Stomach (tissue), 4 donors: ENCODE measurements around the gene BCL2L12.

Source experiments
- CTCF ChIP-seq, 7 experiments: fragments of 450-650 bp in 4 of 7; fragments of 200-600 bp in 3 of 7; sonication (generic) in 3 of 7; IDR thresholded peaks; one replicate each; pipeline ENCODE4 v1.5.1; 2016 to 2019; ENCODE audit warnings: antibody characterized with exemption in 7 of 7, control low read depth in 2 of 7, mild to moderate bottlenecking in 1 of 7
- EP300 ChIP-seq: sonication (generic); formaldehyde crosslinking; IDR thresholded peaks from one replicate; pipeline ENCODE4 v1.6.1; 2017; ENCODE audit warnings: antibody characterized with exemption
- POLR2A ChIP-seq, 4 donors: fragments of 450-650 bp; IDR thresholded peaks; one replicate each; pipeline ENCODE4 v1.6.1; 2016; ENCODE audit warnings: antibody characterized with exemption in 4 of 4, control low read depth in 2 of 4, mild to moderate bottlenecking in 1 of 4, moderate library complexity in 1 of 4
- POLR2AphosphoS5 ChIP-seq, 3 donors: sonication (generic); formaldehyde crosslinking; IDR thresholded peaks; one replicate each; pipeline ENCODE4 v1.6.1; 2016; ENCODE audit warnings: antibody characterized with exemption in 3 of 3

GRCh38 chr19:49682274-49682673 lies 16.5 kb downstream of the BCL2L12 start:
- TF ChIP-seq CTCF (IDR thresholded peaks at IDR 0.05) (no peak), POLR2A (IDR thresholded peaks at IDR 0.05) (no peak), EP300 (no peak), POLR2AphosphoS5 (IDR thresholded peaks at IDR 0.05) (no peak)
